HG03432 (cell line): ENCODE results near the gene ZNF385A.
"Not testable (repeated sequence)": the region's sequence is repeated elsewhere in the genome, so short reads cannot be mapped to it uniquely, and the experiment has no call there.

Source experiments
- ATAC-seq: cut with Tn5 transposase; IDR thresholded peaks from one replicate; pipeline ENCODE4 v1.9.1; 2021; ENCODE audit warnings: mild to moderate bottlenecking, moderate library complexity; ENCODE audit not compliant: unreplicated experiment

Gene ZNF385A

GRCh38 chr12:54358191-54358944, 26.2 kb downstream of the ZNF385A start:
- no peak for ATAC-seq

GRCh38 chr12:54357506-54358190, 26.9 kb downstream of the ZNF385A start:
- ATAC-seq: no peak

DNA sequence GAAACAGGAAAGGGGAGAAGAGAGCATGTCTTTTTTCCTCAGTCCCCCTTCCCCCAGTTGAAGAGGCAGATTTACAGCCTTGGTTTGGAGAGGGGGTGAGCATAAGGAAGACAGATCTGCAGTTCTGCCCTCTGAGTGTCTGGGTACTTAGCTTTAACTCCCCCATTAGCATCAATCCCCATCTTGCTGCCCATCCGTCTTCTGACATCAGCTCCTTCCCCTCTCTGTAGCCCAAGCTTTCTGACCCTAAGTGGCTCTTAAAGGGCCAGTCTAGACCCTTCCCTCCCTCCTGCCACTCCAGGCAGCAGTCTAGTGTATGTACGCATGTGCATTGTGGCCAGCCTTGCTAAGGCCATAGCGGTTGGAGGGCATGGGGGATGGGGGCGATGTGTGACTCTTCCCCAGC, 27.6 kb downstream of the ZNF385A start:
- no peak for ATAC-seq

GRCh38 chr12:54356228-54356627, 28.3 kb downstream of the ZNF385A start:
- ATAC-seq: no peak

DNA sequence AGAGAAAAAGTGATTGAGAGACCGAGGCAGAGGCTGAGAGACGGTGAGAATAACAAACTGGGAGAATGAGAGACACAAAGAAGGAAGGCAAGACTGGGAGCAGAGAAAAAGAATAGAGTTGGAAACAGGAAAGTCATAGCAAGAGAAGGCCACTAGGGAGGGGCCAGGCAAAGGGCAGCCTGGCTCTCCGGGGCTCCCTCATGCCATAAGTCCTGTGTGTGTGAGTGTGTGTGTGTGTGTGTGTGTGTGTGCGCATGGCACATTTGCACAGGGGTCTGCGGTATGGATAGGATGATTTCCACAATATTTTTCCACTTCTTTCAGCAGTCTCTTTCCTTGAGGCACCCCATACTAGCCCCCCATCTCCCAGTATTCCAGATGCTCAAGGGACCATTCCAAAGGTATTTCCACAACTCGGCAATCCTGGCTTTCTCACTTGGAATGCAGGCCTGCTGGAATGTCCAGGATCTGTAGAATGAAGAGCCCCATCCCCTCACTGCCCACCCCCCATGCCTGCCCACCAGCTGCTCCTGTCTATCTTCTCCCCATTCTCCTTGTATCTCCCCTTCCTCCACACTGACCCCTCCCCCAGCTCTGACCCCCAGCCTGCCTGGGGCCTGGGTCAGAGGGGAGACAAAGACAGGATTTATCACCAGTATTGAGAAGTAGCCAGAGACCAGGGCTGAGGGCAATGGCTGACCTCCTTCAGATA, 29.3 kb downstream of the ZNF385A start:
- ATAC-seq: no peak

DNA sequence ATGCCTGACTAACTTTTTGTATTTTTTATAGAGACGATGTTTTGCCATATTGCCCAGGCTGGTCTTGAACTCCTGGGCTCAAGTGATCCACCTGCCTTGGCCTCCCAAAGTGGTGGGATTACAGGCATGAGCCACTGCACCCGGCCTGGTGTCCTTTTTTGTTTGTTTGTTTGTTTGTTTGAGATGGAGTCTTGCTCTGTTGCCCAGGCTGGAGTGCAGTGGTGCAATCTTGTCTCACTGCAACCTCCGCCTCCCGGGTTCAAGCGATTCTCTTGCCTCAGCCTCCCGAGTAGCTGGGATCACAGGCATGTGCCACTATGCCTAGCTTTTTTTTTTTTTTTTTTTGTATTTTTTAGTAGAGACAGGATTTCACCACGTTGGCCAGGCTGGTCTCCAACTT, 30.3 kb downstream of the ZNF385A start:
- not testable (repeated sequence) for ATAC-seq

DNA sequence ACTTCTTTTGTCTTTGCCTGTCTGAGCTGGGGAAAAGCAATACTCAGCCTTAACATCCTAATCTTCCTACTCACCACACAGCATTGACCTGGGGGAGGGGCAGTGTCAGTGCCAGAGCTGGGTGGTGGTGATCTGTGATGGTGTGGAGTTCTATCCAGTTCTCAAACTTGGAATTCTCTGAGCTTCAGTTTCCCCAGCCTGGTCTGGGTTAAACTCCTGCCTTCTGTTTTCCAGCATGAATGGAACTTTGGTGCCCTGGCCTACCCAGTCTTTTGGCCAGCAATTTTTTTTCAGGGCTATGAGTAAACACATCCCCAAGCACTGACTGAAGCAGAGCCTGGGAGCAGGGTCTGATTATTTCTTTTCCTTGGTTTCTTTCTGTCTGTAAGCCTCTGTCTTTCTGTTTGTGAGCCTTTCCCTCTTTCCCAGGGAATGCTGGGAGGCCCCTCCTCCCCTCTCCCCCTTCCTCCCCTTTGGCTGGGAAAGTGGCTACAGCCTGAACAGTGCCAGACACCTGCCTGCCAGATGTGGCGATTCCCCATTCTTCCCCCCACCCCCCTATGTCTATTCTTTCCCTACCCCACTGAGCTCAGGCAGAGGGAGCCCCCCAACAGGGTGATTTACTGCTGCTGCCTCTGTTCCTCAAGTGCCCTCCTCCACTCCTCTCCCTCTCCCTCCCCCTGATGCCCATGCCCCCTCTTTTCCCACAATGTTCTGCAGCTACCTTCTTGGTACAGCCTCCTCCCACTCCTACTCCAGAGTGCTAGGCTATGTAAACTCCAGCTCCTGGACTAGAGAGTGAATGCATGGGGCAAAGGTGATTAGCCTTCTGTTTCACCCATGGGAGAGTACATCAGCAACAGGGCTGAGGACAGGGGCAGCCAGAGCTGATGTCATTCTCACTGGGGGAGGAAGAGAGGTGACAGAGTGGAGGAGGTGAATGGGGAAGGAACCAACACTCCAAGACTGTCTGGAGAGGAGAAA, 31.4 kb downstream of the ZNF385A start:
- no peak for ATAC-seq

- ATAC-seq: no peak
Measured at GRCh38 chr12:54352022-54352531, 32.5 kb downstream of the ZNF385A start.

DNA sequence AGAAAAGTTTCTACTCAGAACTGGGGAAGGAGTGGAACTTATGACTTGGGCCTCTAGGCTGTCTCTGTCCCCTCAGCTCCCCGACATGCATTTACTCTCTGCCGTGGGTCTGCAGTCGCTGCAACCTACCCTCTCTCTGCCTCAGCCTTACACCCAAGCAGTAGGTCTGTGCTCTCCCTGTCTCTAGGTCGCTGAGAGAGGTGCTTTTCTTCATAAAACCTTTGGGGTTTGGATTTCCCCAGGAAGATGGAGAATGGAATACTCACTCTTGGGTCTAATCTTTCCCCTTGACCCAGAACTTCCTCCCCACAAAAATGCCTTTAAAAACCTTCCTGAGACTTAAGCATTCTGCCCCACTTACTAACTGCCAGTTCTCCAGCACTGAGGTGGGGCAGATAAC, 33.2 kb downstream of the ZNF385A start:
- no peak for ATAC-seq

DNA sequence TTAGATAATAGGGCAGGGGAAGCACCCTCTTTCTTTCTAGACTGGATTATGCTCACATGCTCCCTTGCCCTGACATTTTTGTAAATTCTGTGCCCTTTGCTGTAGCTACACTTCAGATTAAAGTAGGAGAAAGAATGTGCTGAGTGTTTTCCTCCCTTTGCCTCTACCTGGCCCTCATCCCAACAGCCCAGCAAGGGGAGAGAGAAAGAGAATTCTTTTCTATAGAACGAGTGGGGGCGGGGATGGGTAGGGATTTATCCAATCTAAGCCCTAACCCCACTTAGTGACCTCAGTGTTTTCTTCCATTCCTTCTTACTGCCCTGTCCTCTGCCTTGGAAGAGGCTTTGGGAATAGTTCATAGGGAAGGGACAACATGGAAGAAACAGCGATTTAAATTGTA, 33.8 kb downstream of the ZNF385A start:
- ATAC-seq: no peak

DNA sequence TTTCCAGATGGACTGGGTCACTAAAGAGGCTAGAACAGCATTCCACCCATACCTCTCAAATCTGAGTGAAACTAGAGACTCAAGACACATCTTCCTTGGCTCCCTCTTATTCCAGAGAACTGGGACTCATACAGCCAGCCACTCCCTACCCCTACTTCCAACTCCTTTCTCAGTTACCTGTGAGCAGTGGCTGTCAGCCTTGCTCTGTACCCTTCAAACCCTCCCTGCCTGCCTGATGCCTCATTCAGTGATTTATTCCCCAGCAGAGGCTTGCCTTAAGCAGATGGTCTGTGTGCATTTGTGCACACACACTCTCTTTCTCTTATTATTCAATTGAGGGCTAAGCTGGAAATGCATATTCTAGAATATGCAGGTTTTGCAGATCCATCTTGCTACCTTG, 34.9 kb downstream of the ZNF385A start:
- ATAC-seq: no peak

- ATAC-seq: no peak
Measured at GRCh38 chr12:54349036-54349435, 35.5 kb downstream of the ZNF385A start.

DNA sequence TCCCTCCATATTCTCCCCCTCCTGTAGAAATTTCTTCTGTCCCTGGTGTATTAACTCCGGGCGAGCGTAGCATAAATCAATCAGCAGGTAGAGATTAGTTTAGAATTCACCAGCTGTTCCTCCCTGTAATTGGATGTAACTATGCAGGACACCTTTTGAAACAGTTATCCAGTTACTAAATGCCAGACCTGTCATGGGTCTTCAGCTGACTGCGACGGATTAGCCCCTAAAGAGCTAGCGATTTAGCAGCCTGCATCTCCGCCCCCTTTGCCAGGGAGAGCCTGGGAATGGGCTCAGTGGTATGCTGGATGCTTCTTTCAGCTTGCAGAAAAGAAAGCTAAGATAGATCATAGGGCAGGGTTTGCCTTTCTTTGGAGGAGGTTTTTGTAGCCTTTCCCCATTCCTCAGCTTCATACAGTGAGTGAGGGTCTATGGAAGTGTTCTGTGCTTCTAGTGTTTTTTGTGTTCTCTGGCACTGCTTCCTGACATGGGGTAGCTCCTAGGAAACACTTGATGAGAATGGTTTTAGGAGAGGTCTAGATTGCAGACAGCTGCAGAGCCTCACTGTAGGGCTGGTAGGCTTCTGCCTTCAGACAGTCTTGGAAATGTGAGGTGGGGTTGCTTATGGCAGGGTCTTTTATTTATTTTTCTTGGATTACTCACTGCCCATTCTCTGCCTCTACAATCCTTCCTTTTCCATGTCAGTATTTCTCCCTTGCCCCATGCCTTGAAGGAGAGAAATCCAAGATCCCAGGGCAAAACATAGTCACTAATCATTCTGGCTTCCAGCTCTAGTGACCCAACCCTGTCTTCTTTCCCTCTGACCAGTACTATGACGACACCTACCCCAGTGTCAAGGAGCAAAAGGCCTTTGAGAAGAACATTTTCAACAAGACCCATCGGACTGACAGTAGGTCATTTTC, 42.9 kb downstream of the ZNF385A start:
- ATAC-seq: no peak

- no peak for ATAC-seq
Measured at GRCh38 chr12:54340846-54341245, 43.7 kb downstream of the ZNF385A start.

DNA sequence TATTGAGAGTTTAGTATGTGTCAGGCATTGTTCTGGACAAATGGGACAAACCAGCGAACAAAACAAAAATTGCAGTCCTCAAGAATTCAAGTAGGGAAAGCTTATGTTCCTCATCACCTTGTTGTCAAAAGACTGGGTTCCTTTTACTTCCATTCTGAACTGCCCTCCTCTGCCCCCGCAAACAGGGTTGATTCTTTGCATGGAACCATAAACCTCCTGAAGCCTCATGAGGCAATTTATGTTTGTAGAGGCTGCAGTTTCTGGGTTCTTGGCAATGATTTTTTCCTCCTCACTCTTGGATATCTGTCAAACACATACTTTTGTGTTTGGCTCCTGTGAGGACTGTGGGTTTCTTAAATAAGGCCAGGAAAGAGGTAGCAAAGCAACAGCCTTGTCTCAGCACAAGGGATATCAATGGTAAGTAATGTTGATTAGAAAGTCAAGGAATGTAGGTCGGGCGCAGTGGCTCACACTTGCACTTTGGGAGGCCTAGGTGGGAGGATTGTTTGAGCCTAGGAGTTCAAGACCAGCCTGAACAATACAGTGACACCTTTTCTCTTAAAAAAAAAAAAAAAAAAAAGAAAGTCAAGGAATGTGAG, 45.7 kb downstream of the ZNF385A start:
- no peak for ATAC-seq

GRCh38 chr12:54337854-54338650, 46.5 kb downstream of the ZNF385A start:
- no peak for ATAC-seq

DNA sequence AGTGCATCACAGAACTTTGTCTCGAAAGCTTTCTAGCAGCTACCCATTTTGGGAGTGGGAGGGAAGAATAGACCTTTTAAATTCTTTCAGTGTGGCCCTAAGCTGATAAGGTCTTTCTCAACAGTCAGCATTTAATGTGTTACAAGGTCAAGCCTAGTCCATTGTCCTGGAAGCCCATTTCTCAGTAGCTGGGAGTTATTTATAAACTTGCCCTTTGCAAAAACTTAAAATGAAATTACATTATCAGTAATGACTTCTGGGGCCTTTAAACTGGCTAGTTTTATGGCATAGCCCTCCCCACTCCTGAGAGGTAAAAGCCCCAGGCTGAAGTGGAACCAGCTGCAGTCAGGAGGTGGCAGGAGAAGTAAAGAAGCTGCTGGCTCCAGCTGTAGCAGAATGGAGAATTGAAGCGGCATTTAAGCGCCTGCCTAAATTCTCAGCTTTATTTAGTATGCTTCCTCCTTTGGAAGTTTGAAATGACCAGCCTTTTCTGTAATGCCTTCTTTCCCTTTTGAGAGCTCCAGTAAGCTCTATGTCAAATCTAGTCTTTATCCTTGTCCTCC, 47.2 kb downstream of the ZNF385A start:
- no peak for ATAC-seq
